ENCODE data around the gene FGD2. TPM values are rescaled to one million over a fixed set of nuclear protein-coding genes. Genes with fewer than 3 reads are reported as not detected.

FGD2 gene, protein sequence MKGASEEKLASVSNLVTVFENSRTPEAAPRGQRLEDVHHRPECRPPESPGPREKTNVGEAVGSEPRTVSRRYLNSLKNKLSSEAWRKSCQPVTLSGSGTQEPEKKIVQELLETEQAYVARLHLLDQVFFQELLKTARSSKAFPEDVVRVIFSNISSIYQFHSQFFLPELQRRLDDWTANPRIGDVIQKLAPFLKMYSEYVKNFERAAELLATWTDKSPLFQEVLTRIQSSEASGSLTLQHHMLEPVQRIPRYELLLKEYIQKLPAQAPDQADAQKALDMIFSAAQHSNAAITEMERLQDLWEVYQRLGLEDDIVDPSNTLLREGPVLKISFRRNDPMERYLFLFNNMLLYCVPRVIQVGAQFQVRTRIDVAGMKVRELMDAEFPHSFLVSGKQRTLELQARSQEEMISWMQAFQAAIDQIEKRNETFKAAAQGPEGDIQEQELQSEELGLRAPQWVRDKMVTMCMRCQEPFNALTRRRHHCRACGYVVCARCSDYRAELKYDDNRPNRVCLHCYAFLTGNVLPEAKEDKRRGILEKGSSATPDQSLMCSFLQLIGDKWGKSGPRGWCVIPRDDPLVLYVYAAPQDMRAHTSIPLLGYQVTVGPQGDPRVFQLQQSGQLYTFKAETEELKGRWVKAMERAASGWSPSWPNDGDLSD
- not detected in 2 replicates for total RNA-seq

GRCh38 chr6:37005061-37005810, at the start of gene FGD2:
TSS of gene FGD2 (plus strand) at chr6:37005655. CDS start at chr6:37005818, 163 bp downstream.

DNA sequence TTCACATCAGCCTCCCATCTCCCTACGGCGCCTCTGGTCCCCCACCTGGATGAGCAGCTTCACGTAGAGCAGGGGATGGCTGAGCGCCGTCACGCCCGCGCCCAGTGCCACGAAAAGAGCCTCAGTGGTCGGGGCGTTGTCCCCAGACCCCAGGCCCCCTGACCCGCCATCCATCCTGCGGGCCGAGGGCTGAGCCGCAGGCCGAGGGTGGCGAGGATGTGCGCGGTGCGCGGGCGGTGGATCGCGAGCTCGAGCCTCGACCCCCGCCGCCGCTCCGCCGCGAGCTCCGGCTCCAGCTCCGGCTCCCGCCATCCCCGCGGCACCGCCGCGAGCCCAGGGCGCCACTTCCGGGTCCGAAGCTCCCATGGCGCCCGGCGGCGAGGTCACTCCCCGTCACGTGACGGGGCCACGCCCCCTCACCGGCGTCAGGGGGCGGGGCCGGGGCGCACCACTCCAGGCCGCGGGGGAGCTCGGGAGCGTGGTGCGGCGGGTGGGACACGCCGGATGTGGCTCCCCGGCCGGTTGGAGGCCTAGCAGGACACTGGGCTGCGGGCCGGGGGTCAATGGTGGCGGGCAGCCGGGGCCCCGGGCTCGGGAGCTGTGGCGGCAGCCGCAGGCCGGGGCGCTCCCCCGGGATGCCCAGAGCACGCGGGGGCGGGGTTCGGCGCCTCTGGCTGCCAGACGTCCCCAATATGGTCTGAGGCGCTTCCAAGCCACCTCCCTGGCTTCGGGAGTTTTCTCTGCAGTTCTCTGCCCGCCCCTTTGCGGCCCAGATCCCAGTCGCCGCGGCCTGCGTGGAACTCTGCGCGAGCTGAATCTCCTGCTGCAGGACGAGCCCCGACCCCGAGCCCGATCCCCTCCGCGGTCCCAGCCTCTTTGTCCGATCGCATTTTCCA, 19.4 kb upstream of the FGD2 start, which contains the start of gene MTCH1:
Gene MTCH1, minus strand, starts transcription at position 389 of the 896 bp plus-strand sequence. Its CDS starts 23 bp downstream, at position 366.

Other genes with a start within 250 kb of the FGD2 start
- gene CPNE5, start 166.2 kb upstream of the FGD2 start, total RNA-seq = under 0.01 TPM in 1 of 2 replicates, not detected in the other
- gene PPIL1, start 130.9 kb upstream of the FGD2 start, total RNA-seq = 23.4 and 55.8 TPM in 2 replicates
- 40.6 and 44.5 TPM in 2 replicates for gene C6orf89, start 119.7 kb upstream of the FGD2 start, total RNA-seq
- 0.28 and 0.38 TPM in 2 replicates for gene PI16, start 50.9 kb upstream of the FGD2 start, total RNA-seq
- gene MTCH1, start 19.5 kb upstream of the FGD2 start, total RNA-seq = 300 and 305 TPM in 2 replicates
- gene PIM1, start 164.5 kb downstream of the FGD2 start, total RNA-seq = 7.9 and 30.2 TPM in 2 replicates